Stimulated activated CD8-positive, alpha-beta memory T cell treated with anti-CD3 and anti-CD28 coated beads, Interleukin-4, amount 100 ng/mL, for 24 hours (primary cell): ENCODE measurements around the gene FGD4.

ENCODE experiments used
- DNase-seq: peaks from one replicate; pipeline ENCODE4 v3.0.0-alpha.2; 2020; ENCODE audit warnings: low read depth

The FGD4 gene

DNA sequence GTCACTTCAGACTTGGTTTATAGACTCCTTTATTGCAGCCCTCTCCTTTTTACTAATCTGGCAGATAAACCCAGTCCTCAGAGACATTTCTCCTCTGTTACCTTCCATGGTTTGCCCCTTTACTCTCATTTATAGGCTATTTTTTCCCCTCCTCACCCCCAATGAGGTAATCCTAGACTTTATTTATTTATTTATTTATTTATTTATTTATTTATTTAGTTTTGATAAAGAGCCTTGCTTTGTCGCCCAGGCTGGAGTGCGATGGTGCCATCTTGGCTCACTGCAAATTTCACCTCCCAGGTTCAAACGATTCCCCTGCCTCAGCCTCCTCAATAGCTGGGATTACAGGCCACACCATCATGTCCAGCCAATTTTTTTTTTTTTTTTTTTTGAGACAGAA lies 8.4 kb downstream of the FGD4 start:
- no peak for DNase-seq

DNA sequence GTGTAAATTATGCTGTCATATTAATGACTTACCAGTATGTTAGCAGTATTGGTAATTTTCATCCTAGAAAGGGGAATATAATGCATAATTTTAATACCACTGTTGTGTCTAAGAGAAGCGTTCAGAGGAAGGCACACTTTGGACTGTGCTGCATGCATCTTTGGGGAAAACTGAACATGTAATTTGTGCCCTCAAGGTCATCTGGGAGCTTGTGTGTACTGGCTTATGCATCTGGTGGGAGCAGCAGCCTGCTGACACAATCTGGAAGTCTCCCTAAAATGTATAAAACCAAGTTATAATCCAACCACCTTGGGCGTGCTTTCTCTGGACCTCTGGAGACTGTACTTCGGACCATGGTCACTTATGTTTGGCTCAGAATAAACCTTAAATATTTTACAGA lies 14.1 kb downstream of the FGD4 start:
- no peak for DNase-seq

DNA sequence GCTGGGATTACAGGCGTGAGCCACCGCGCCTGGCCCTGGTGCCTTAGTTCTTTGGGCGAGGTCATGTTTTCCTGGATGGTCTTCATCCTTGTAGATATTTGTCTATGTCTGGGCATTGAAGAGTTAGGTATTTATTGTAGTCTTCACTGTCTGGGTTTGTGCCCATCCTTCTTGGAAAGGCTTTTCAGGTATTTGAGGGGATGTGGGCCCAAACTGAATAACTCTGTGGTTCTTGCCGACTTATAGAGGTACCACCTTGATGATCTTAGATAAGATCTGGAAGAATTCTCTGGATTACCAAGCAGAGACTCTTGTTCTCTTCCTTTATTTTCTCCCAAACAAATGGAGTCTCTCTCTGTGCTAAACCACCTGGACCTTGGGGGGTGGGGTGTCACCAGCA lies 18.9 kb downstream of the FGD4 start:
- no peak for DNase-seq

DNA sequence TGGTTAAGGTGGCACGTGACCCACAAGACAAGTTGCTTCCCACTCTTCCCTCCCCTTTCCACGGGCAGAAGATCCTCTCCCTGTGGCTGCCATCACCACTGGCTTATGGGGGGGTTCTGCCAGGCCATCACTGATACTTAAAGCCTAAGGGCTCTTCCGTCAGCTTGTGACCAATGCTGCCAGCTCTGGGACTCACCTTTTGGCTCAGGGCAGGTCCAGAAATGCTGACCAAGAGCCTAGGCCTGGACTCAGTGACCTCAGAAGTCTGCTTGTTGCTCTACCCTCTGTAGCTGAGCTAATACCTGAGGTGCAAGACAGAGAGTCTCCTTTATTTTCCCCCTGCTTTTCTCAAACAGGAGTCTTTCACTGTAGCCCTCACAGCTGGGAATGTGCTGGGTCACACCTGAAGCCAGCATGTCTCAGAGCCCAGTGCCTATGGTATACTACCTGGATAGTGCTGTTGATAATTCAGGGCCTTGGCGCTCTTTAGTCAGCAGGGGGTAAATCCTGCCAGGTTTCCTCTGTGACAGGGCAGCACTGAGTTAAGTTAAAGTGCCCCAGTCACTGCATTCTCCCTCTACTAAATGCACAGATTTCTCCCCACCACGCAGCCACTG lies 19.7 kb downstream of the FGD4 start:
- DNase-seq: no peak

DNA sequence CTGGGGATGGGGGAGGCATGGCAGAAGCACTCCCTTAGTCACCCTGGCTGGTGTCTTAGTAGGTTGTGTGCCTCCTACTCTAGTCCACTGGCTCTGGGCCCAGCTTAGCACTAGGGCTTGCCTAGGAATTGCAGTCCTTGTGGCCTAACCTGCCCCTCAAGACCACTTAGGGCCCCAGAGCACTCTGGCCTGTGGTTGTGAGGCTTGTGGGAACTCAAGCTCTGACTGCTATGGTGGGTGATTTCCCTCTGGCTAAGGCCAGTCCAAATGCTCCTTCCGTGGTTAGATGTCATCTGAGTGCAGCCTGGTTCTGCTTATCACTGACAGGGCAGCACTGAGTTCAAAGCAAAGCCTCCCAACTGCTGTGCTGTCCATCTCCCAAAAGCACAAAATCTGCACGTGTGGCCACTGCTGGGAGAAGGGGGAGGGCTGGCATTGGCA lies 20.2 kb downstream of the FGD4 start:
- no peak for DNase-seq

DNA sequence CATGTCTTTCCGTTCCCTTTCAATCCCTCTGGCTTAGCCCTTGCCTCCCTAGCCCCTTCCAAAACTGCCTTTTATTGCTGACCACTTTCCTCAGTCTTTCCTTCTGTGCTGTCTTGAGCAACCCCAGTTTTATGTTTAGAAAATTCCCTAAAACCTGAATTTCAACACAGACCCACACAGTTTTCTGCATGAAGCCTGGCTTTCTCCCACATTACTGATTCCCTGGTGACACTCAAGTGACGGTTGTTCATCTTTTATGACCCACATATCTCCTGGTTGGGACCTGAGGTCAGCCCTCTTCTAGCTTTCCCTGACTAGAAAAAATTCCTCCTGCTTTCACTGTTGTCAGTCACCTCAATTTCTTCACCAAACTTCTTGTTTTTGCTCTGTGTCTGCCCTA lies 21.0 kb downstream of the FGD4 start:
- no peak for DNase-seq

DNA sequence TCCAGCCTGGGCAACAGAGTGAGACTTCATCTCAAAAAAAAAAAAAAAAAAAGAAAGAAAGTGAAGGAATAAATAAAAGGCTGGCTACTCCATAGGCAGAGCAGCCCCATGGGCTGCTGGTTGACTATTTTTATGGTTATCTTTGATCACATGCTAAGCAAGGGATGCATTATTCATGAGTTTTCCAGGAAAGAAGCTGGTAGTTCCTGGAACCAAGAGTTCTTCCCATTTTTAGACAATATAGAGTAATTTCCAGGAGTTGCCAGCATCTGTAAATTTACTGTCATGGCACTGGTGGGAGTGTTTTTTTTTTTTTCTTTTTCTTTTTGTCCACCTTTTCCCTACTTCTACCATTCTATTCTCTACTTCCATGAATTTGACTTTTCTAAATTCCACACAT lies 24.2 kb downstream of the FGD4 start:
- DNase-seq: no peak

DNA sequence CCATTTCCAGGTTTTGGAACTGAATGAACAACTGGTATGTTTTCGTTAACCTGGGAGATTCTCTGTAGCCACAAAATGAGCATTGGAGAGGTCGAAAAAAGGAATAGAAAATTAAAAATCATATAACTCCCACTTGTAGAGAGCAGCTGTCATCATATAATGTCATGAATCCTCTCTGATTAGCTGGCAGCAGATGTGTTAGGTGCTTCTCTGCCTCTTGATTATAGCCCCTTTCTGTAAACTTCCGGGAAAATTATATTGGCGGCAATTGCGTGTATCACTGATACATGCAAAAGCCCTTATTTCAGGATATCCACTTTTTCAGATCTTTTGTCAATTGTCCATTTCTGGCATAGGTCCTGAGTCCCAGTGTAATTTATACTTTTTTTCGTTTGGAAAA lies 31.7 kb downstream of the FGD4 start:
- no peak for DNase-seq

DNA sequence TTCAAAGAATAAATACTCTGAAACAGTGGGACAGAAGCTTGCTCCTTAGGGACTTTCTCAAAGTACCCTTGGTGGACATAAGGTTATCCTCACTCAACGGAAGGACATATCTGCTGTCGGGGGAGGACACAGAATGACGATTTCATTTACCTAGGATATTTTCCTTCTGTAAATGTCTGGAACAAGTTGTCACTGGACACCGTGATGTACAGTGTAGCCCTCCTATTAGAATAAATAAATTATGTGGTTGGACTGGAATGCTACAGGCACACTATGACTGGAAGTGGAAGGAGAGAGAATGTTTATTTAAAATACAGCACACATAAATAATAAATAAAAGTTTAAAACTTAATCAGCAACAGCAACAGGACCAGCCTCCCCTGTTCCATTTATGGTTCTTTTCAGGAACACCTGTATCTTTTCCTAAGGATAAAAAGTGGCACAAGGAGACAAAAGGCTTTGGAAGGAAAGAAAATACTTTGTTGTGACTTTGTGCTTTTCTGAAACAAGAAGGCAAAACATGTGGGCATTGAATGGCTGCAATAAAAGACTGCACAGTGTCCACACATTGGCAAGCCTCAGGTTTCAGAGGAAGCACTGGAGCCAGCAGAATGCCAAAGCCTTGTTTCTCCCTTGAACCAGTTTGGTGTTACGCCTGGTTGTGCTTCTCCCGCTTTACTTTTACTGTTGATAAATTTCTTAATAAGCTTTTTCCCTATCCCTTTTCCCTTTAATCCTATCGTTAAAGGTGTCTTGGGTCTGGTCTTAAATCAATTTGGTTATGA lies 36.8 kb downstream of the FGD4 start:
- no peak for DNase-seq

DNA sequence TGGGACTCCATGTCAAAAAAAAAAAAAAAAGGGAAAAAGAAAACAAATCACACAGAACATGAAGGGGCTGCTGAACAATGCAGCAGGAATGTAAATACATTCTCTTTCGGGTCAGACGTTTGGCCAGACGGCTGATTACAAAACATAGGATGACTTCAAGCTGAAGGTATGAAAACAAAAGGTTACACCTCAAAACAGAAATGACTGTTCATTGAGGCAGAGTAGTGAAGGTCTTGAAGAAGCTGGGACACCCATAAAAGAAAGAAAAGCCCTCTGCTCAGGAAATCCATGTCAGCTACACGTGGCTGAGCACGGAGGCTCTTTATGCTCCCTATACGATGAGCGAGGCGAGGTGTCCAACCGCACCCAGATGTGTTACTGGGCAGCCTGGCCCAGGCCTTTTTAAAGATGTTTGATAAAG lies 37.7 kb downstream of the FGD4 start:
- DNase-seq: no peak

DNA sequence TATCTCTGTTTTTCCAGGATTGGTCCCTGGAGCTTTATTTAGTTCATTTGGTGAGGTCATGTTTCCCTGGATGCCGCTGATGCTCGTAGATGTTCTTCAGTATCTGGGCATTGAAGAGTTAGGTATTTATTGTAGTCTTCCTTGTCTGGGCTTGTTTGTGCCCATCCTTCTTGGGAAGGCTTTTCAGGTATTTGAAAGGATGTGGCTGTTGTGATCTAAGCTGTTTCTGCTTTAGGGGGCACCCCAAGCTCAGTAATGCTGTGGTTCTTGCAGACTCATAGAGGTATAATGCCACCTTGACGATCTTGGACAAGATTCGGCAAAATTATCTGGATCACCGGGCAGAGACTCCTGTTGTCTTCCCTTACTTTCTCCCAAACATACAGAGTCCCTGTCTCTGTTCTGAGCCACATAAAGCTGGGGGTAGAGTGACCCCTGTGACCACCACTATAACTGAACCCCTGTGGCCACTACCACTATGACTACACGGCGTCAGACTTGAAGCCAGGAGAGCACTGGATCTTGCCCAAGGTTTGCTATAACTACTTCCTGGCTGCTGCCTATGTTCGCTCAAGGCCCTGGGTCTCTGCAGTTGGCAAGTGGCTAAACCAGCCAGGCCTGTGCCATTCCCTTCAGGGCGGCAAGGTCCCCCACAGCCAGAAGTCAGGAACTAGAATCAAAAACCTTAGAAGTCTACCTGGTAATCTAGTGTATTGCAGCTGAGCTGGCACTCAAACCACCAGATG lies 40.9 kb downstream of the FGD4 start:
- DNase-seq: no peak

DNA sequence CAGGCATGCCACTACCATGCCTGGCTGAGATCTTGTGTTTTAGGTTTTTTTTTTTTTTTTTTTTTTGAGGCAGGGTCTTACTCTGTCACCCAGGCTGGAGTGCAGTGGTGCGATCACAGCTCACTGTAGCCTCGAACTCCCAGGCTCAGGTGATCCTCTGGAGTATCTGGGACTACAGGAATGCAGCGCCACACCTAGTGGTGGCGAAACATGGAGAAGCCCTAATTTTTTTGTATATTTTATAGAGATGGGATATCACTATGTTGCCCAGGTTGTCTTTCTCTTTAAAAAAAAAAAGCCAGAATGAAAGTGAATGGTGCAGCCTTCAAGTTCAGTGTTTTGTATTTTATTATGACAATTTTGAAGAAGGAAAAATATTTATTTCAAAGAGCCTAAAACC lies 44.1 kb downstream of the FGD4 start:
- DNase-seq: no peak

DNA sequence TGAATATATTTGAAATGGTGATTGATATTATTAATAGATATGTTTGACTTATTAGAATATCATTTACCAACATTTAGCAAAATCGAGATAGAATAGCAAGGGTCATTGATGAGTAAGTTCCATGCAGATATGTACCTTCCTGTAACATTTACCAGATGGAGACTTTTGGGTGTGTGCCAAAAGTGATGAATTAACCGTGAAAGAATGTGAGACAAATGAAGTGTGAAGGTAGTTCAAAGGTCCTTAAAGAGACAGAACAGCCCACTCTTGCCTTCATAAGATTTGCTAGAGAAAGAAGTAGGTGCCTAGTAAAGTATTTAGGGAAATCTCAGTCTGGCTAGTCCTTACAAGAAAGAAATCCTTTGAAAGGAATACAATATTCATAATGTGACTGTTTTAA lies 45.5 kb downstream of the FGD4 start:
- no peak for DNase-seq

DNA sequence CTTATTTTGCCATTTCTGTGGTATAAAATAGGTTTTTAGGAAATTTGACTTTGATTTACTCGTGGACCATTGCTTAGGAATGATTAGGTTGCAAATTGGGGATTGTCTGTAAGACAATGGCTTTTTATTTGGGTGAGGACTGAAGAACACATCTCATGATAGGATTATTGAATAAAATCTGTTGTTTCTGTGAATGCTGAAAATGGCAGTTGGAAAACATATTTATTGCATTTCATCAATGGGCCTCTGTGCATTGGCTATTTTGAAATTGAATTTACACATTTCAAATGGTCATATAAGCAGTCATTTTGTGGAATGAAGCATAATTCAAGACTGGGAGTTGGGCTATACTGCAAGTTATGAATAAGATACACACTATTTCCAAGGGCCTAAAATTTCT lies 46.0 kb downstream of the FGD4 start:
- no peak for DNase-seq

DNA sequence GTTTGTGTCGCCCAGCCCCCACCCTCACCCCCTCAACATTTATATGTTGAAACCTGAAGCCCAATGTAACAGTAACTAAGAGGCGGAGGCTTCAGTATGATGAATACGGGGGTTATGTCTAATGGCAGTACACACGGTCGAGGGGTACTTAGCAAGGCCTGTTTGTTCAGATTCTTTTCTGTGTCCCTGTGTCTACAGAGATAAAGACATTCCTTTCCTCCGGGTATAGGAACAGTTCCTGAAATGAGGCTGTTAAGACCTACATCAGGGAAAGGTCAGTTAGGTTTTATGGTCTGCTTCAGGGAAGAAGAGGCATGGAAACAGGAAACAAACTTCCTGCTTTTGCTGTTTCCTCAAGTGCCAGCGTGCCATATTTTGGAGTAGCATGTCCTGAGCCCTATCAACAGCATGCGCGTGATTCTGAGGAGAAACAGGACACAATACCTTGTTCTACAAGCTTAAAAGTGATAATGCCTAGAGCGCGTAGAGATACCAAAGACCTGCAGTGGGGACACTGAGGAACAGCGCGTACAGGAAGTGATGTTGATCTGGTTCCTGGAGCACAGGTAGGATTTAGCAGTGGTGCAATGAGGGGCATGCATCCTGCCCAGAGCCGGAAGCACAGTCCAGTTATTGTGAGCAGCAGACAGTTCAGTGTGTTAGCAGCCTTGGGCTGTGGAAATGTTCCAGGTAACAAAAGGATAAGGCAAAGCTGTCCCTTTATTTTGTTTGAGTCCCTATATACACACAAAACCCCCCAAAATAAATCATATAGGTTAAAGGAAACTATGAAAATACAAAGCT lies 47.2 kb downstream of the FGD4 start:
- no peak for DNase-seq

DNA sequence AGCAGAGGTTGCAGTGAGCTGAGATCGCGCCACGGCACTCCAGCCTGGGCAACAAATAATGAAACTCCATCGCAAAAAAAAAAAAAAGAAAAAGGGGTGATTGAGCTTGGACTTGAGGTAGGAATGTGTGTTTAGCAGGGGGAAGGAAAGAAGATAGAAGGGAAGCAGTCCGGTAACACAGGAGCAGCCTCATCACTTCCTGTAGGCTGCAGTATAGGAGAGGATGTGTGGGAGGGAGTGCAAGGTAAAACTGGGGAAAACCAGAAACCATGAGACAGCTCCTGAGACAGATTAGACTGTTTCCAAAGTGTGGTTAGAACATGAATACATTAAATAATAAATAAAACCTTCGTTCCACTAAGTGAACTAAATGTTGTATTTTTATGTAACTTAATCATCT lies 49.2 kb downstream of the FGD4 start:
- no peak for DNase-seq

DNA sequence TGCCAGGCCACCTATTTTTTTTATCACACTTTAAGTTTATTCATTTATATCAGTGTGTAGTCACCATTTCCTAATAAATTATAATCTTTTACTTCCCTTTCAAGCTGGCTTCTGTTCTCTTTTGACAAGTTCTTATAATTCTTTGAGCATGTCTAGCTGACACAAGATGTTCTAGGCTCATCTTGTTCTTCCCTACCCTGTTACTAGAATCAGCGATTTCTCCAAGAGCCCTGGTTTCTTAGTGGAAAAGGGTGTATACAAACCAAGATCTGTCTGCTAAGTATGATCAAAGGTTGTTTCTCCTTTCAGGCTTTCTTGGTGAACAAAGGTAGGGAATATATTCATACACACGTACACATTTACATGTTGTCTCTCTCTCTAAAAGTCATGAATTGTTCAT lies 51.0 kb downstream of the FGD4 start:
- no peak for DNase-seq

DNA sequence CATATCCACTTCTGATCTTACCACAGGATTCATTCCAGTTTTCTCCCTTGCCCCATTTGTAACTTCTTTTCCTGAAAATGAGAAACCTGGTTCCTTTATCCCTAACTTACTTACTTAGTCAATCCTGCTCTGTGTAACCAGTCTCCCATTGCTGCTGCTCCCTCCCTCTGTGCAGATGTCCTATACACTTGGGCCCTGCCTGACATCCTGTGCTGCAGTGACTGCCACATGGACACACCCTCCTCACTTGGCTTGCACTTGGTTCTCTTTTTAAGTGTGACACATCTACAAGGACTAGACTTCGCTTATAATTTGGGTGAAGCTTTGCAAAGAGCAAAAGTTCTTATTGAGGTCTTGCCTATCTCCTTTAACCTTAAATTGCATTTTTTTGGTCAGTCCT lies 51.4 kb downstream of the FGD4 start:
- DNase-seq: no peak

DNA sequence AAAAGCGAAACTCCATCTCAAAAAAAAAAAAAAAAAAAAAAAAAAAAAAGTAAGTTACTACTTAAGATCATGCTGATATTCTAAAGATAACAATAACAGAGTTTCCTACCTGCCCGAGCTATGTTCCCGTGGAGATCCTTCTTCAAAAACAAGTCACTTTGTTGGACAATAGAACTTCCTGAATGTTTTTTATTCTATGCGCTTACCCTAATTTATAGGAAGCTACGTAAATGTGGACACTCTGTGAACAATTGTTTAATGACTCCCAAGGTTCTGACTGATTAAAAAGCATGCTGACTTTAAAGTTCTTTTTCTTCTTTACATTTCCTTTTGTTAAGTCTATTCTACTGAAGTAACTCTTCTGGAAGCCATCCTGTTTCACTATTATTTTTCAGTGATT lies 52.5 kb downstream of the FGD4 start:
- no peak for DNase-seq

DNA sequence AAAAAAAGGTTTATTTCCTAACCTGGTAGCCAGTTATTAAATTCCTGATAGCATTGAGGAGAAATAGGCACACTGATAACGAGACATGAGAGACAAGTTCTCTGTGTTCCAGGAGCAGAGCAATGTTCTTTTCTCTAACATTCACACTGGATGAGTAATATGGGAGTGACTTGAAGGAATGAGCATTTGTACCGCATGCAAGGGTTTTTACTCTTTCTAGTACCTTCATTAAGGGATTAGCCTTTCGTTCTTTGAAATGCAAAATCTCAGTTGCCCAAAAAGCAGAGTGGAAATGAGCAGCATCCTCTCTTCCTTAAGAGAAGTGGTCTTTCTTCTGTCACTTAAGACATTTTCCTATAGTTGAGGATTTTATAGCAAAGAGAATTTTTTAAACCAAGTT lies 54.7 kb downstream of the FGD4 start:
- no peak for DNase-seq

DNA sequence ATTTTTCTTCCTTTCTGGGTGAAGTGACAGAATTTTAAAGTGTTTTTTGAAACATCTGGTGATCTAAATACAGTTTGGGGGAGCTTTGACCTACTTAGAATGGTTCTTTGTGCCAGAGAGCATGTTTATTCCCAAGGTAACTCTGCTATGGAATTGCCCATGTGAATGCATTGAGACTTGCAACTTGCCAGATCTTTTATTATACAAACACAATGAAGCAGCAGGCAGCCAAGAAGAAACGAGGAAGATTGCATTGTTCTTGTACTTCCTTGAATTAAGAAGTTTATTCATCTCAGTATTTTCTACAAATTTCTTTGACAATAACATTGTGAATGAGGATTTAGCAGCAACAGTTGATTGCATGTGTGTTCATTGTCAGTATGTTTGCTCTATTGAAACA lies 55.5 kb downstream of the FGD4 start:
- DNase-seq: no peak

DNA sequence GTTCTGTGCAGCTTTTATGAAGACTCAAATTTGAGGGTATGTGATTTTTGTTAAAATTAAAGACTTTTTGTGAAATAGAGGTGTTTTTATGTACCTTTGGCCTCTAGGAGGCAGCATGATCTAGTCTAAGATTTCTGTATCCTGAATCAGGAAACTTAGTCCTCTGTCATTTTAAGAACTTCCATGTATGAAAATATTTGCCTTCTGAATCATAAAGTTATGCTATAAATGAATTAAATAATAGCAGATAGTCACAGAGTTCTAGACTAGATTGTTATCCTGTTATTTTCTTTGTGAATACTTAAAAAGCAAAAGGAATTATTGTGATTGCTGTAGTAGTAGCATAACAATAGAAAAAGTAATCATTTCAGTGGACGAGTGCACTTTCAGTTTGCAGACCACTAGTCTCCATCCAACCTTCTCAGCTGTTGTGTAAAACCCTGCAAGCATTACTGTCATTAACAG lies 56.3 kb downstream of the FGD4 start:
- DNase-seq: no peak
